ENCODE data around the gene TEX2. TPM values are rescaled to one million over a fixed set of nuclear protein-coding genes. Genes with fewer than 3 reads are reported as not detected.

TEX2 gene
- total and polyA plus RNA-seq, 9 of the 15 experiments (the other 6 are each of a cell fraction or from before 2014, with no cell fraction given): 4.1 to 27.6 (median 19.3) TPM

- TF ChIP-seq ARID1B (IDR thresholded peaks at IDR 0.05) (peak; percentile 91), TSC22D4 (tag; IDR thresholded peaks at IDR 0.05) (no peak), ZNF589 (CRISPR knock-in tag; IDR thresholded peaks at IDR 0.05; ENCODE audit: low read depth) (no peak), SPI1 (IDR thresholded peaks at IDR 0.05; ENCODE audit: borderline replicate concordance, low read depth, low read length) (no peak), ZNF830 (CRISPR knock-in tag; IDR thresholded peaks at IDR 0.05) (no peak), GABPB2 (CRISPR knock-in tag; conservative IDR thresholded peaks at IDR 0.05) (no peak), RBM17 (IDR thresholded peaks at IDR 0.05; ENCODE audit: borderline replicate concordance, low read depth, low read length) (no peak), PML (IDR thresholded peaks at IDR 0.05; ENCODE audit: low read length) (peak; percentile 83), ARNT (IDR thresholded peaks at IDR 0.05) (peak in 1 of 2 experiments; percentile 47; a peak in 1 of 4 replicates), THAP7 (CRISPR knock-in tag; IDR thresholded peaks at IDR 0.05) (no peak), TAF9B (IDR thresholded peaks at IDR 0.05; ENCODE audit: partially characterized antibody) (peak; percentile 31), DMBX1 (CRISPR knock-in tag; IDR thresholded peaks at IDR 0.05; ENCODE audit: borderline replicate concordance) (0 out of 2 replicates have a peak, but pooled peaks have one; percentile 24), ZNF197 (CRISPR knock-in tag; IDR thresholded peaks at IDR 0.05; ENCODE audit: low read depth) (no peak), ARID3B (CRISPR knock-in tag; IDR thresholded peaks at IDR 0.05; ENCODE audit: borderline replicate concordance) (no peak), TEAD2 (tag; IDR thresholded peaks at IDR 0.05) (no peak), HCFC1 (IDR thresholded peaks at IDR 0.05; ENCODE audit: low read depth, low read length) (no peak), ZNF76 (CRISPR knock-in tag; IDR thresholded peaks at IDR 0.05; ENCODE audit: borderline replicate concordance) (no peak), RB1 (IDR thresholded peaks at IDR 0.05; ENCODE audit: low read depth) (no peak), RERE (CRISPR knock-in tag; IDR thresholded peaks at IDR 0.05; ENCODE audit: borderline replicate concordance) (no peak), PCBP2 (IDR thresholded peaks at IDR 0.05; ENCODE audit: low read depth, low read length, poor library complexity, severe bottlenecking) (no peak)
Measured at GRCh38 chr17:64213995-64214811, 48.9 kb downstream of the TEX2 start (continued).
